DOHH2 (cell line): Measurements from ENCODE around the gene YPEL3.

ENCODE experiments used
- CTCF ChIP-seq: fragments of 200-600 bp; sonication (generic); IDR thresholded peaks from one replicate; pipeline ENCODE4 v1.5.1; 2014; ENCODE audit warnings: antibody characterized with exemption, mild to moderate bottlenecking, low read depth, low read length; ENCODE audit not compliant: poor library complexity, severe bottlenecking
- EZH2phosphoT487 ChIP-seq: fragments of 200-600 bp; sonication (generic); IDR thresholded peaks from 2 replicates; pipeline ENCODE4 v1.6.1; 2017; ENCODE audit warnings: borderline replicate concordance, mild to moderate bottlenecking, antibody characterized with exemption, low read length, moderate library complexity, mixed read lengths

GRCh38 chr16:30051518-30051917 lies 44.5 kb downstream of the YPEL3 start:
- TF ChIP-seq CTCF (no peak), EZH2phosphoT487 (no peak)
